Loucy (cell line): ENCODE data around the gene CHD9NB.

Source experiments
- EZH2phosphoT487 ChIP-seq: fragments of 200-600 bp; IDR thresholded peaks from 2 replicates; pipeline ENCODE4 v1.6.1; 2018; ENCODE audit warnings: antibody characterized with exemption, mild to moderate bottlenecking, moderate library complexity, borderline replicate concordance
- TF ChIP-seq, protein P1 (sequence below): fragments of 200-600 bp; sonication (generic); conservative IDR thresholded peaks from 2 replicates; pipeline ENCODE4 v1.5.1; 2014; ENCODE audit warnings: mild to moderate bottlenecking, antibody characterized with exemption, low read length

DNA sequence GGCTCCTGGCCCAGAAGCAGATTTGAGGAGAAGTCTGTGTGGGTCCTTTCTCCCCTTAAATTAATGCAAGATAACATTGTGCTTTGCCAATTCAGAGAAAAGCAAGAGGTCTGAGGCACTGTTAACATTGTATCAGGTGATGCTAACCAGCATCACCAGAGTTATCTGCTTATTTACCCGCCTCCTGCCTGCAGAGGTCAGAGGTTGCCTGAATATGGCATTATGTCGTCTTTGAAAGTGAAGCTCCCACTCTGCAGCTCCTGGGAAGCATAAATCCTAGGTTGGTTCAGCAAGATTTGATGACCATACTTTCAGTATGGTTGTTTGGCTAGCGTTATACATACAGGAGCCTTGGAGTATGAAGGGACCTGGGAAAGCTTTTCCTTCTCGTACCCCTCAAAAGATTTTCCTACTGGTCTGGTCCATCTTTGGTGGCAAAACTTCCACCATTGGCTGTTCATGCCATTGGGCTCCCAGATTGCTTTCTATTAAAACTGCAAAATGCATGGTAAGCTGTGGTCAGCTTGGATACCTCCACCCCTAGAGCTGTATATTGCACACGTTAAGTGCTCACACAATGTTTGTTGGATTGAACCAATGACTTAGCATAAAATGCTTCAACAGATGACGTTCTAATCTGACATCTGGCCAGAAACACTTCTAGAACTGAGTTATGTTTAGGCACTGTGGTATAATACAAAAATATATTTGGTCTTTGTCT is 26.2 kb upstream of the CHD9NB start:
- TF ChIP-seq, protein P1, sequence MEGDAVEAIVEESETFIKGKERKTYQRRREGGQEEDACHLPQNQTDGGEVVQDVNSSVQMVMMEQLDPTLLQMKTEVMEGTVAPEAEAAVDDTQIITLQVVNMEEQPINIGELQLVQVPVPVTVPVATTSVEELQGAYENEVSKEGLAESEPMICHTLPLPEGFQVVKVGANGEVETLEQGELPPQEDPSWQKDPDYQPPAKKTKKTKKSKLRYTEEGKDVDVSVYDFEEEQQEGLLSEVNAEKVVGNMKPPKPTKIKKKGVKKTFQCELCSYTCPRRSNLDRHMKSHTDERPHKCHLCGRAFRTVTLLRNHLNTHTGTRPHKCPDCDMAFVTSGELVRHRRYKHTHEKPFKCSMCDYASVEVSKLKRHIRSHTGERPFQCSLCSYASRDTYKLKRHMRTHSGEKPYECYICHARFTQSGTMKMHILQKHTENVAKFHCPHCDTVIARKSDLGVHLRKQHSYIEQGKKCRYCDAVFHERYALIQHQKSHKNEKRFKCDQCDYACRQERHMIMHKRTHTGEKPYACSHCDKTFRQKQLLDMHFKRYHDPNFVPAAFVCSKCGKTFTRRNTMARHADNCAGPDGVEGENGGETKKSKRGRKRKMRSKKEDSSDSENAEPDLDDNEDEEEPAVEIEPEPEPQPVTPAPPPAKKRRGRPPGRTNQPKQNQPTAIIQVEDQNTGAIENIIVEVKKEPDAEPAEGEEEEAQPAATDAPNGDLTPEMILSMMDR = no peak
- TF ChIP-seq EZH2phosphoT487 = no peak
